GM23338 (cell line): ENCODE measurements around the gene ERCC1. TPM values are rescaled to one million over a fixed set of nuclear protein-coding genes. Genes with fewer than 3 reads are reported as not detected.
A peak's percentile ranks its signal among the peaks of the same experiment; 100 is the strongest.

ENCODE experiments used
- ATAC-seq: fragments of 200-7000 bp; cut with Tn5 transposase; 3 replicates; pipeline ENCODE4 v1.9.1; 2020
- DNase-seq: peaks from one replicate; pipeline ENCODE4 v3.0.0-alpha.2; 2015; ENCODE audit warnings: low spot score
- H2AFZ ChIP-seq: fragments of 200-600 bp; sonication (generic); 2 replicates; pipeline ENCODE4 v1.8.0; 2016; ENCODE audit warnings: antibody characterized with exemption, mild to moderate bottlenecking, moderate library complexity
- H3F3A ChIP-seq: fragments of 200-600 bp; sonication (generic); replicated peaks from 2 replicates; pipeline ENCODE4 v1.8.0; 2017; ENCODE audit warnings: antibody characterized with exemption, mixed run types, low read depth
- H3K27ac ChIP-seq: fragments of 200-600 bp; sonication (generic); 2 replicates; pipeline ENCODE4 v1.6.1; 2016; ENCODE audit warnings: low read depth
- H3K27me3 ChIP-seq: fragments of 200-600 bp; sonication (generic); 2 replicates; pipeline ENCODE4 v1.8.0; 2016; ENCODE audit warnings: mild to moderate bottlenecking, mixed run types, moderate library complexity; ENCODE audit not compliant: insufficient read depth
- H3K36me3 ChIP-seq: fragments of 200-600 bp; sonication (generic); 2 replicates; pipeline ENCODE4 v1.8.0; 2016; ENCODE audit warnings: mild to moderate bottlenecking; ENCODE audit not compliant: insufficient read depth
- H3K4me1 ChIP-seq: fragments of 200-600 bp; sonication (generic); 2 replicates; pipeline ENCODE4 v1.8.0; 2016; ENCODE audit warnings: mild to moderate bottlenecking, moderate library complexity; ENCODE audit not compliant: insufficient read depth
- H3K4me2 ChIP-seq: fragments of 200-600 bp; sonication (generic); 2 replicates; pipeline ENCODE4 v1.7.1; 2017; ENCODE audit warnings: mixed run types
- H3K4me3 ChIP-seq: fragments of 200-600 bp; sonication (generic); 2 replicates; pipeline ENCODE4 v1.6.1; 2016; ENCODE audit warnings: mixed run types
- H3K79me2 ChIP-seq: fragments of 200-600 bp; sonication (generic); replicated peaks from 2 replicates; pipeline ENCODE4 v1.8.0; 2017; ENCODE audit warnings: mild to moderate bottlenecking; ENCODE audit not compliant: insufficient read depth
- H3K9me2 ChIP-seq: fragments of 200-600 bp; sonication (generic); 2 replicates; pipeline ENCODE4 v1.8.0; 2017; ENCODE audit not compliant: insufficient read depth
- H4K20me1 ChIP-seq: fragments of 200-600 bp; sonication (generic); replicated peaks from 2 replicates; pipeline ENCODE4 v1.8.0; 2017; ENCODE audit warnings: mild to moderate bottlenecking; ENCODE audit not compliant: insufficient read depth
- H3K27ac Mint-ChIP-seq: 2 replicates; pipeline ENCODE4 v1.8.0; 2020; ENCODE audit warnings: inconsistent platforms, mild to moderate bottlenecking, moderate library complexity, mixed read lengths
- H3K27me3 Mint-ChIP-seq: 3 replicates; pipeline ENCODE4 v1.8.0; 2022; ENCODE audit warnings: low read depth, mild to moderate bottlenecking, moderate library complexity, mixed read lengths, inconsistent platforms; ENCODE audit not compliant: insufficient read depth, poor library complexity
- H3K36me3 Mint-ChIP-seq: 3 replicates; pipeline ENCODE4 v1.8.0; 2021; ENCODE audit warnings: low read depth, mild to moderate bottlenecking, inconsistent platforms, moderate library complexity, mixed read lengths
- H3K4me1 Mint-ChIP-seq: 3 replicates; pipeline ENCODE4 v1.8.0; 2020; ENCODE audit warnings: mild to moderate bottlenecking, inconsistent platforms, mixed read lengths
- H3K4me3 Mint-ChIP-seq: 3 replicates; pipeline ENCODE4 v1.8.0; 2021; ENCODE audit warnings: moderate library complexity, mild to moderate bottlenecking, inconsistent platforms, mixed read lengths
- H3K9me3 Mint-ChIP-seq: 3 replicates; pipeline ENCODE4 v1.8.0; 2020; ENCODE audit warnings: moderate library complexity, mild to moderate bottlenecking, inconsistent platforms, mixed read lengths
- CREB1 ChIP-seq: fragments of 250-450 bp; sonication (Bioruptor Pico); IDR thresholded peaks from 2 replicates; pipeline ENCODE4 v1.5.0; 2020; ENCODE audit warnings: low read depth, mild to moderate bottlenecking, moderate library complexity
- CTCF ChIP-seq, 2 experiments: fragments of 200-600 bp in 1 of 2; sonication (generic) in 1 of 2; conservative IDR thresholded peaks; 2 replicates each; pipeline versions ENCODE4 v1.5.1 to v1.6.1; 2016 to 2017; ENCODE audit warnings: antibody characterized with exemption in 2 of 2, low read depth in 2 of 2, mild to moderate bottlenecking in 2 of 2, moderate library complexity in 1 of 2
- EZH2 ChIP-seq: fragments of 200-600 bp; sonication (generic); IDR thresholded peaks from one replicate; pipeline ENCODE4 v1.8.0; 2017; ENCODE audit warnings: antibody characterized with exemption, mild to moderate bottlenecking, low read depth; ENCODE audit not compliant: unreplicated experiment
- NANOG ChIP-seq: IDR thresholded peaks from 2 replicates; pipeline ENCODE4 v1.6.1; 2016; ENCODE audit warnings: antibody characterized with exemption, borderline replicate concordance
- ZNF331 ChIP-seq: fragments of 250-450 bp; sonication (Bioruptor Pico); IDR thresholded peaks from 2 replicates; pipeline ENCODE4 v1.5.0; 2020; ENCODE audit warnings: low read depth, mild to moderate bottlenecking, moderate library complexity
- ZNF462 ChIP-seq: fragments of 250-450 bp; sonication (Bioruptor Pico); IDR thresholded peaks from 2 replicates; pipeline ENCODE4 v1.5.0; 2020; ENCODE audit warnings: mild to moderate bottlenecking, moderate library complexity
- polyA plus RNA-seq: library from polyadenylated mRNA; unstranded; fragments of >200 nt; fragmentation: Nextera tagmentation; extraction: Ambion mirVana; gene quantifications from 2 replicates; pipeline ENCODE4 v1.2.1, GENCODE V29; 2016
- total RNA-seq: library from RNA; depleted of rRNA; stranded (reverse); fragments of >200 nt; shearing (Covaris generic); gene quantifications from 2 replicates; pipeline ENCODE4 v1.2.3, GENCODE V29; 2014

The ERCC1 gene
- total and polyA plus RNA-seq, 2 experiments from 2014 or later: 39.0 to 52.3 TPM

GRCh38 chr19:45446944-45447343 is 23.2 kb upstream of the ERCC1 start:
- TF ChIP-seq CREB1 (CRISPR knock-in tag) (no peak), ZNF331 (CRISPR knock-in tag) (no peak), NANOG (no peak), EZH2 (no peak), ZNF462 (CRISPR knock-in tag) (no peak)
- no peak overlapping the region for H3K4me2 ChIP-seq
- H3K9me2 ChIP-seq: no peaks in the 10 kb centered on the region
- no peaks in the 10 kb centered on the region for H3K36me3 ChIP-seq
- ATAC-seq (no peak), DNase-seq (no peak)
- no peak overlapping the region for H3K27ac ChIP-seq
- no peak overlapping the region for H3K4me3 Mint-ChIP-seq
- H2AFZ ChIP-seq: no peak overlapping the region
- H3F3A ChIP-seq: peaks cover 39% of the 10 kb centered on the region
- H4K20me1 ChIP-seq: no peaks in the 10 kb centered on the region
- no peak overlapping the region for H3K4me3 ChIP-seq
- H3K27me3 Mint-ChIP-seq: peaks cover 43% of the 10 kb centered on the region
- H3K4me1 ChIP-seq: peaks cover 23% of the 10 kb centered on the region
- no peaks in the 10 kb centered on the region; the same call in 2 of the 3 replicates for H3K36me3 Mint-ChIP-seq
- H3K4me1 Mint-ChIP-seq: peaks cover 30% of the 10 kb centered on the region
- H3K79me2 ChIP-seq: no peaks in the 10 kb centered on the region
- H3K27ac Mint-ChIP-seq: no peak overlapping the region
- peaks cover 9% of the 10 kb centered on the region; the same call in 2 of the 3 replicates for H3K9me3 Mint-ChIP-seq
- peaks cover 55% of the 10 kb centered on the region for H3K27me3 ChIP-seq

- no peak overlapping the region; the same call in 2 of the 3 replicates for H3K4me3 Mint-ChIP-seq
- peaks cover 3% of the 10 kb centered on the region; the same call in 2 of the 3 replicates for H3K9me3 Mint-ChIP-seq
- ATAC-seq: no peak
- H3K4me2 ChIP-seq: no peak overlapping the region
- DNase-seq: peak; percentile 71
- peaks cover 26% of the 10 kb centered on the region for H3K4me1 Mint-ChIP-seq
- no peak overlapping the region for H3K27ac ChIP-seq
- TF ChIP-seq CTCF (conservative IDR thresholded peaks at IDR 0.05; ENCODE audit: low read depth in 2 of 2): peak; percentile 48 to 71
- TF ChIP-seq CREB1 (CRISPR knock-in tag): no peak
- peaks cover 23% of the 10 kb centered on the region for H3K4me1 ChIP-seq
- H3K79me2 ChIP-seq: no peaks in the 10 kb centered on the region
- H4K20me1 ChIP-seq: no peaks in the 10 kb centered on the region
- H3K27me3 ChIP-seq: peaks cover 50% of the 10 kb centered on the region
- no peak overlapping the region for H3K4me3 ChIP-seq
- H2AFZ ChIP-seq: no peak overlapping the region
- H3K36me3 Mint-ChIP-seq: no peaks in the 10 kb centered on the region; the same call in 2 of the 3 replicates
- peaks cover 36% of the 10 kb centered on the region for H3K27me3 Mint-ChIP-seq
- H3F3A ChIP-seq: peaks cover 33% of the 10 kb centered on the region
- no peak overlapping the region for H3K27ac Mint-ChIP-seq
- no peaks in the 10 kb centered on the region for H3K36me3 ChIP-seq
- H3K9me2 ChIP-seq: no peaks in the 10 kb centered on the region
These were observed 22.6 kb upstream of the ERCC1 start for GRCh38 chr19:45446295-45446694.
